ENCODE results near the gene GLRX5. TPM values are rescaled to one million over a fixed set of nuclear protein-coding genes. Genes with fewer than 3 reads are reported as not detected.

Gene GLRX5
- total RNA-seq, 1 experiment from 2014 or later: 58.0 TPM

- Mint-ChIP-seq H3K27ac (ENCODE audit: unreplicated experiment) (no peak overlapping the region), H3K4me1 (ENCODE audit: low read depth, unreplicated experiment) (peaks cover 13% of the 10 kb centered on the region), H3K27me3 (ENCODE audit: unreplicated experiment) (no peaks in the 10 kb centered on the region), H3K36me3 (ENCODE audit: insufficient read depth, unreplicated experiment) (no peaks in the 10 kb centered on the region), H3K9me3 (ENCODE audit: low read depth, unreplicated experiment) (no peaks in the 10 kb centered on the region), H3K4me3 (ENCODE audit: low read depth, unreplicated experiment) (no peak overlapping the region)
- no peak for DNase-seq
- no TSS peak for BruUV-seq (replicated peaks)
- TF ChIP-seq CTCF (IDR thresholded peaks at IDR 0.05; ENCODE audit: unreplicated experiment): no peak
- intact Hi-C loops (cut with micrococcal nuclease; ENCODE audit: unreplicated experiment): no loop called here
- CTCF ChIA-PET: no interaction called here
These were observed 21.6 kb upstream of the GLRX5 start for GRCh38 chr14:95513291-95513690.

GRCh38 chr14:95514131-95515079, 20.4 kb upstream of the GLRX5 start:
- Mint-ChIP-seq H3K27me3 (ENCODE audit: unreplicated experiment) (no peaks in the 10 kb centered on the region), H3K27ac (ENCODE audit: unreplicated experiment) (no peak overlapping the region), H3K4me3 (ENCODE audit: low read depth, unreplicated experiment) (no peak overlapping the region), H3K9me3 (ENCODE audit: low read depth, unreplicated experiment) (no peaks in the 10 kb centered on the region), H3K4me1 (ENCODE audit: low read depth, unreplicated experiment) (peaks cover 8% of the 10 kb centered on the region), H3K36me3 (ENCODE audit: insufficient read depth, unreplicated experiment) (no peaks in the 10 kb centered on the region)
- DNase-seq: no peak
- CTCF ChIA-PET: interaction anchor here (3.1 kb wide), 1 partner anchor 72 kb away, joined by 13 read pairs; no protein-coding TSS in a partner anchor
- BruUV-seq (replicated peaks): no TSS peak
- no peak for TF ChIP-seq CTCF (IDR thresholded peaks at IDR 0.05; ENCODE audit: unreplicated experiment)
- intact Hi-C loops (cut with micrococcal nuclease; ENCODE audit: unreplicated experiment): no loop called here

- H3K27ac Mint-ChIP-seq (ENCODE audit: unreplicated experiment): no peak overlapping the region
- H3K27me3 Mint-ChIP-seq (ENCODE audit: unreplicated experiment): no peaks in the 10 kb centered on the region
- peaks cover 12% of the 10 kb centered on the region for H3K4me1 Mint-ChIP-seq (ENCODE audit: low read depth, unreplicated experiment)
- BruUV-seq (replicated peaks): no TSS peak
- TF ChIP-seq CTCF (IDR thresholded peaks at IDR 0.05; ENCODE audit: unreplicated experiment): no peak
- no peaks in the 10 kb centered on the region for H3K9me3 Mint-ChIP-seq (ENCODE audit: low read depth, unreplicated experiment)
- no peaks in the 10 kb centered on the region for H3K36me3 Mint-ChIP-seq (ENCODE audit: insufficient read depth, unreplicated experiment)
- CTCF ChIA-PET: interaction anchor here (3.1 kb wide), 1 partner anchor 73 kb away, joined by 13 read pairs; no protein-coding TSS in a partner anchor
- no peak overlapping the region for H3K4me3 Mint-ChIP-seq (ENCODE audit: low read depth, unreplicated experiment)
- no peak for DNase-seq
- intact Hi-C loops (cut with micrococcal nuclease; ENCODE audit: unreplicated experiment): no loop called here
These were observed 19.8 kb upstream of the GLRX5 start for GRCh38 chr14:95515080-95515489.

- CTCF ChIA-PET: interaction anchor here (1.0 to 3.1 kb wide), 2 partner anchors 33 to 74 kb away, joined by 3 to 13 read pairs; no protein-coding TSS in a partner anchor
- H3K9me3 Mint-ChIP-seq (ENCODE audit: low read depth, unreplicated experiment): no peaks in the 10 kb centered on the region
- no TSS peak for BruUV-seq (replicated peaks)
- intact Hi-C loops (cut with micrococcal nuclease; ENCODE audit: unreplicated experiment): no loop called here
- no peak overlapping the region for H3K27ac Mint-ChIP-seq (ENCODE audit: unreplicated experiment)
- no peaks in the 10 kb centered on the region for H3K27me3 Mint-ChIP-seq (ENCODE audit: unreplicated experiment)
- H3K4me1 Mint-ChIP-seq (ENCODE audit: low read depth, unreplicated experiment): peaks cover 18% of the 10 kb centered on the region
- peak overlapping the region; percentile 64 for H3K4me3 Mint-ChIP-seq (ENCODE audit: low read depth, unreplicated experiment)
- peak; percentile 66 for DNase-seq
- peak; percentile 37 for TF ChIP-seq CTCF (IDR thresholded peaks at IDR 0.05; ENCODE audit: unreplicated experiment)
- H3K36me3 Mint-ChIP-seq (ENCODE audit: insufficient read depth, unreplicated experiment): no peaks in the 10 kb centered on the region
These were observed 19.0 kb upstream of the GLRX5 start for GRCh38 chr14:95515596-95516552.

Data from Calu3 (cell line).